CD4-positive, alpha-beta T cell treated with Interleukin-6 for 4 hours (primary cell): ENCODE data around the gene PMS1.
"Not testable (repeated sequence)": the region's sequence is repeated elsewhere in the genome, so short reads cannot be mapped to it uniquely, and the experiment has no call there.

Source experiments
- DNase-seq: peaks from one replicate; pipeline ENCODE4 v3.0.0-alpha.2; 2020; ENCODE audit warnings: mixed read lengths

PMS1 gene

GRCh38 chr2:189866296-189866695, 82.0 kb downstream of the PMS1 start:
- no peak for DNase-seq

- DNase-seq: no peak
Observed at GRCh38 chr2:189868896-189869295, 84.6 kb downstream of the PMS1 start.

- DNase-seq: no peak
Observed at GRCh38 chr2:189870381-189871085, 86.3 kb downstream of the PMS1 start.

- DNase-seq: no peak
Observed at GRCh38 chr2:189873696-189874095, 89.4 kb downstream of the PMS1 start.

GRCh38 chr2:189874586-189875320, 90.5 kb downstream of the PMS1 start:
- DNase-seq: no peak

GRCh38 chr2:189876271-189876670, 92.0 kb downstream of the PMS1 start:
- no peak for DNase-seq

GRCh38 chr2:189879716-189880081, 95.4 kb downstream of the PMS1 start:
- DNase-seq: no peak

- DNase-seq: no peak
Observed at GRCh38 chr2:189880429-189880828, 96.2 kb downstream of the PMS1 start.

- DNase-seq: no peak
Observed at GRCh38 chr2:189880832-189881492, 96.7 kb downstream of the PMS1 start.

GRCh38 chr2:189885368-189885767, 101.1 kb downstream of the PMS1 start:
- no peak for DNase-seq

- DNase-seq: not testable (repeated sequence)
Observed at GRCh38 chr2:189892546-189893294, 108.5 kb downstream of the PMS1 start.

- no peak for DNase-seq
Observed at GRCh38 chr2:189896809-189897208, 112.6 kb downstream of the PMS1 start.

GRCh38 chr2:189899101-189899500, 114.9 kb downstream of the PMS1 start:
- no peak for DNase-seq

GRCh38 chr2:189900726-189901125, 116.5 kb downstream of the PMS1 start:
- DNase-seq: no peak

GRCh38 chr2:189901664-189902063, 117.4 kb downstream of the PMS1 start:
- DNase-seq: no peak

GRCh38 chr2:189913821-189914220, 129.6 kb downstream of the PMS1 start:
- no peak for DNase-seq

GRCh38 chr2:189916651-189917050, 132.4 kb downstream of the PMS1 start:
- no peak for DNase-seq
